HepG2 (cell line): ENCODE results near the gene LTB4R. TPM values are rescaled to one million over a fixed set of nuclear protein-coding genes. Genes with fewer than 3 reads are reported as not detected.
"Not testable (repeated sequence)": the region's sequence is repeated elsewhere in the genome, so short reads cannot be mapped to it uniquely, and the experiment has no call there.

ENCODE experiments used
- ATAC-seq: fragments of 200-7000 bp; cut with Tn5 transposase; 3 replicates; pipeline ENCODE4 v1.9.1; 2020; ENCODE audit warnings: mild to moderate bottlenecking, moderate library complexity
- BruUV-seq: library from RNA; stranded (reverse); fragments of 400-500 nt; replicated peaks from 2 replicates; lab custom pipeline; 2021; lab: Mats Ljungman, UMichigan
- CTCF ChIA-PET: fragments of 300-600 bp; formaldehyde crosslinking; extraction: SDS; loops from one replicate; lab custom pipeline; 2021; ENCODE audit warnings: low total read pairs, inconsistent platforms, low intra/inter-chr PET ratio; lab: Yijun Ruan, JAX
- POLR2A ChIA-PET: fragments of 350-600 bp; sonication (Branson Sonifier 250); formaldehyde crosslinking; loops from one replicate; lab custom pipeline; 2020; ENCODE audit warnings: antibody characterized with exemption, inconsistent platforms; lab: Yijun Ruan, JAX
- DNase-seq: peaks from one replicate; pipeline ENCODE4 v3.0.0-alpha.2; 2015; ENCODE audit warnings: low spot score
- FAIRE-seq: peaks from 3 replicates; lab custom pipeline; 2011; peaks lifted over from hg19 to GRCh38; lab: Jason Lieb, UNC
- H2AFZ ChIP-seq: one replicate; pipeline ENCODE4 v1.6.1; 2011; ENCODE audit warnings: low read length, inconsistent platforms
- H3K27ac ChIP-seq: fragments of 300-600 bp; 3 replicates; pipeline ENCODE4 v1.8.0; 2011; ENCODE audit warnings: mixed run types, mild to moderate bottlenecking, mixed read lengths, low read length, inconsistent platforms; ENCODE audit not compliant: insufficient read depth; ENCODE audit errors: extremely low read length
- H3K27me3 ChIP-seq, 2 experiments: fragments of 200-600 bp in 1 of 2; 2 replicates in 1 of 2; 3 replicates in 1 of 2; pipeline versions ENCODE4 v1.6.0 to v1.8.0; 2011; ENCODE audit warnings: low read length in 2 of 2, mild to moderate bottlenecking in 2 of 2, moderate library complexity in 2 of 2, inconsistent platforms in 1 of 2; ENCODE audit not compliant: insufficient read depth in 2 of 2, control insufficient read depth in 1 of 2
- H3K36me3 ChIP-seq, 2 experiments: fragments of 200-600 bp in 1 of 2; replicated peaks in 1 of 2; 2 replicates in 1 of 2; 3 replicates in 1 of 2; pipeline versions ENCODE4 v1.5.1 to v1.8.0; 2011; ENCODE audit warnings: low read length in 2 of 2, inconsistent platforms in 1 of 2; ENCODE audit not compliant: insufficient read depth in 2 of 2, control insufficient read depth in 1 of 2
- H3K4me1 ChIP-seq: 2 replicates; pipeline ENCODE4 v1.5.1; 2012; ENCODE audit warnings: low read length, inconsistent platforms; ENCODE audit not compliant: insufficient read depth
- H3K4me2 ChIP-seq: 2 replicates; pipeline ENCODE4 v1.6.0; 2011; ENCODE audit warnings: low read depth, low read length, inconsistent platforms
- H3K4me3 ChIP-seq, 3 experiments: fragments of 200-600 bp in 1 of 3; sonication (generic), shearing (Covaris generic) in 1 of 3; replicated peaks in 1 of 3; 2 replicates each; pipeline ENCODE4 v1.5.1; 2011 to 2016; ENCODE audit warnings: low read length in 3 of 3, inconsistent platforms in 2 of 3, low read depth in 2 of 3, mild to moderate bottlenecking in 2 of 3, control low read depth in 1 of 3, mixed read lengths in 1 of 3; ENCODE audit not compliant: insufficient read depth in 1 of 3
- H3K79me2 ChIP-seq: one replicate; pipeline ENCODE4 v1.6.1; 2011; ENCODE audit warnings: low read length, inconsistent platforms; ENCODE audit not compliant: insufficient read depth
- H3K9ac ChIP-seq: 2 replicates; pipeline ENCODE4 v1.6.0; 2011; ENCODE audit warnings: mild to moderate bottlenecking, low read depth, low read length, inconsistent platforms; ENCODE audit not compliant: insufficient read depth
- H3K9me3 ChIP-seq: 2 replicates; pipeline ENCODE4 v1.5.1; 2012; ENCODE audit warnings: mild to moderate bottlenecking, low read length
- H4K20me1 ChIP-seq: 2 replicates; pipeline ENCODE4 v1.6.0; 2011; ENCODE audit warnings: inconsistent platforms, mild to moderate bottlenecking, low read length, moderate library complexity; ENCODE audit not compliant: insufficient read depth
- BHLHE40 ChIP-seq: IDR thresholded peaks from 2 replicates; pipeline ENCODE4 v1.6.1; 2011; ENCODE audit warnings: low read length, improper control_type of control experiment
- HMGA1 ChIP-seq: sonication (generic); formaldehyde crosslinking; conservative IDR thresholded peaks from 2 replicates; pipeline ENCODE4 v1.4.0; 2020; ENCODE audit warnings: missing genetic modification reagents
- IRF2 ChIP-seq: IDR thresholded peaks from 2 replicates; pipeline ENCODE4 v1.6.1; 2018; ENCODE audit warnings: missing genetic modification reagents, missing compliant biosample characterization
- NPAS2 ChIP-seq: sonication (generic); formaldehyde crosslinking; IDR thresholded peaks from 2 replicates; pipeline ENCODE4 v1.8.0; 2022; ENCODE audit warnings: mild to moderate bottlenecking, missing genetic modification reagents, borderline replicate concordance
- NR2F1 ChIP-seq, 2 experiments: fragments of 450-650 bp in 1 of 2; formaldehyde crosslinking in 1 of 2; IDR thresholded peaks; 2 replicates each; pipeline versions ENCODE4 v1.5.0 to v1.6.1; 2016 to 2020; ENCODE audit warnings: mild to moderate bottlenecking in 1 of 2, missing compliant biosample characterization in 1 of 2, missing genetic modification reagents in 1 of 2, moderate library complexity in 1 of 2
- ZNF670 ChIP-seq: sonication (generic); formaldehyde crosslinking; IDR thresholded peaks from 2 replicates; pipeline ENCODE4 v1.8.0; 2022; ENCODE audit warnings: mild to moderate bottlenecking, missing genetic modification reagents, borderline replicate concordance
- WGBS: methylation state at CpG from one replicate; pipeline ENCODE4 v1.1.6; 2017; ENCODE audit warnings: low lambda C conversion rate; 5-methylcytosine and 5-hydroxymethylcytosine counted together
- in situ Hi-C: cut with HindIII; loops from 2 replicates; pipeline ENCODE4 v1.10.0; 2017; ENCODE audit warnings: low pct_unique_long_range_greater_than_20kb; ENCODE audit not compliant: extremely low pct_ligation_motif_present
- intact Hi-C: fragments of 100-400 bp; cut with micrococcal nuclease; formaldehyde crosslinking; loops from one replicate; pipeline ENCODE4 v1.10.0; 2022; ENCODE audit not compliant: unreplicated experiment
- polyA plus RNA-seq, 8 experiments: library from polyadenylated mRNA; depleted of rRNA in 3 of 8; stranded (reverse) in 7 of 8; unstranded in 1 of 8; fragments of >200 nt; fragmentation: Illumina TruSeq in 4 of 8; extraction: Trizol in 4 of 8; gene quantifications; 2 replicates each; pipeline versions ENCODE4 v1.2.1 to v1.2.3, GENCODE V29; 2011 to 2016; ENCODE audit warnings: low read depth in 4 of 8, missing spikeins in 1 of 8, mixed read lengths in 1 of 8; ENCODE audit not compliant: insufficient read depth in 1 of 8
- total RNA-seq, 5 experiments: library from RNA; depleted of rRNA; stranded (reverse); fragments of >200 nt; fragmentation: Illumina TruSeq; extraction: Trizol; gene quantifications; 2 replicates each; pipeline ENCODE4 v1.2.3, GENCODE V29; 2016; ENCODE audit warnings: low read depth in 1 of 5

Gene LTB4R
- total and polyA plus RNA-seq, 2 of the 13 experiments (the other 11 are each of a cell fraction or from before 2014, with no cell fraction given) = 3.2 to 8.2 TPM

DNA sequence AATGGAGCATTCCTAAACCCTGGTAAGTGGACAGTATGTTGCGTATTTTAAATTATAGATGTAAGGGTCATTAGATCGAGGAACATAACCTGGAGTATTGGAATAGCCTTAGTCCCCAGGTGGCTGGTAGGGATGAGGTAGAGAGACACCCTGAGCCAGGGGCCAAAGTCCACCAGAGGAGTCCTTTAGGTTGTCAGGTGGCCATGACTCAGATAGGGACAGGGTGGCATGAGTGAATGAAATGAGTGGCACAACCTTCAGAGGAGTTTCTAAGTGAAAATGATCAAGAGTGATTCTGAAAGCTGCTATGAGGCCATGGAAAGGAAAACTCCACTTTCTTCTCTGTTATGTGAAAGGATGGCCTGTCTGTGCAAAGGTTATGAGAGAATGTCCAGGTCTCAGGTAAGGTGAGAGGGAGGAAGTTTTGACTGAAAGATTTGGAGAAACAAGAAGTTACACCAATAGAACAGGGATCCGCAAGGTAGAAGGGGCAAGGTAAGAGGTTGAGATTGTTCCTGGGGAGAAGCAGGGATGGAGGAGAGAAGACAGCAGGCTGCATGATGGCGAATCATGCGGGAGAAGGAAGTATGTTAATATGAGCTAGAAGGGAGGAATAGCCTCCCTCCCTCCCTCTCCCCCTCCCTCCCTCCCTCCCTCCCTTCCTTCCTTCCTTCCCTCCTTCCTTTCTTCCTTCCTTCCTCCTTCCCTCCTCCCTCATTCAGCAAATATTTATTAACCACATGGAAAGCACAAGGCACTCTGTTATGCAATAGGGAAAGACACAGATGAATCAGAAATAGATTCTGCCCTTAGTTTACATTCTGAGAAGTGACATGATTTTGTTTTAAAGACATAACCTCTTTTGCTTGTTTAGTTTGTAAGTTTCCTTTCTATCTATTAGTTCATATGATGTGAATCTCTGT lies 42.5 kb downstream of the LTB4R start (continued):
- no peak for TF ChIP-seq BHLHE40
- TF ChIP-seq NPAS2 (CRISPR knock-in tag) = no peak
- TF ChIP-seq HMGA1 (CRISPR knock-in tag) = no peak
- no peak for TF ChIP-seq ZNF670 (CRISPR knock-in tag)
- no peak for TF ChIP-seq IRF2 (CRISPR knock-in tag)

DNA sequence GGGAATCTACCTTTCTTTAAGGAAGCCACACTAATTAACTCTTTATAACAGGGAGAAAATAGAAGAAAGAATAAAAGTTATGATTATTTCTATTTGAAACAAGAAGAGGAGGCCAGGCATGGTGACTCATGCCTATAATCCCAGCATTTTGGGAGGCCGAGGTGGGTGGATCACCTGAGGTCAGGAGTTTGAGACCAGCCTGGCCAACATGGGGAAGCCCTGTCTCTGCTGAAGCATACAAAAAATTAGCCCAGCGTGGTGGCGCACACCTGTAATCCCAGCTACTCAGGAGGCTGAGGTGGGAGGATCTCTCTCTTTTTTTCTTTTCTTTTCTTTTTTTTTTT lies 43.2 kb downstream of the LTB4R start:
- H3K79me2 ChIP-seq, H3K9me3 ChIP-seq, H3K4me3 ChIP-seq, H3K9ac ChIP-seq, H3K27ac ChIP-seq, H2AFZ ChIP-seq, H3K4me2 ChIP-seq, H3K36me3 ChIP-seq, ATAC-seq, BruUV-seq, H4K20me1 ChIP-seq, intact Hi-C loops, FAIRE-seq, DNase-seq, in situ Hi-C loops: not testable (repeated sequence)
- 65% methylated on average over 3 of the region's 3 CpGs for WGBS
- peaks cover 10% of the 10 kb centered on the region for H3K4me1 ChIP-seq
- ChIA-PET CTCF (interaction anchor here (1.0 kb wide), 1 partner anchor 22 kb away, joined by 3 read pairs; no protein-coding TSS in a partner anchor), POLR2A (interaction anchor here (0.6 kb wide), 1 partner anchor 12 kb away, joined by 3 read pairs; no protein-coding TSS in a partner anchor)
- peaks cover 6 to 14% of the 10 kb centered on the region in 2 experiments; a peak in 2 of 5 replicates for H3K27me3 ChIP-seq
- 0 out of 4 replicates have a peak, but pooled peaks of 1 of the 2 experiments have one; percentile 4 for TF ChIP-seq NR2F1 (CRISPR knock-in tag; IDR thresholded peaks at IDR 0.05)
